ENCODE results near the gene EBLN2.

The EBLN2 gene

GRCh38 chr3:73061416-73061815, at the start of gene EBLN2:
EBLN2 (plus strand) TSS chr3:73061659; CDS start chr3:73062082, 423 bp downstream.
- no peak for DNase-seq (ENCODE audit: low read depth in 2 of 2, low spot score in 1 of 2)

GRCh38 chr3:73018298-73018697, 43.2 kb upstream of the EBLN2 start:
- DNase-seq (ENCODE audit: low read depth in 2 of 2, low spot score in 1 of 2): no peak

- no peak for DNase-seq (ENCODE audit: low read depth in 2 of 2, low spot score in 1 of 2)
Measured at GRCh38 chr3:73018790-73019441, 42.5 kb upstream of the EBLN2 start.

GRCh38 chr3:73021301-73021835, 40.1 kb upstream of the EBLN2 start:
- DNase-seq (ENCODE audit: low read depth in 2 of 2, low spot score in 1 of 2): no peak

GRCh38 chr3:73024836-73025235, 36.6 kb upstream of the EBLN2 start:
- DNase-seq (ENCODE audit: low read depth in 2 of 2, low spot score in 1 of 2): no peak

- DNase-seq (ENCODE audit: low read depth in 2 of 2, low spot score in 1 of 2): no peak
Measured at GRCh38 chr3:73026111-73026759, 35.2 kb upstream of the EBLN2 start.

GRCh38 chr3:73026760-73027113, 34.7 kb upstream of the EBLN2 start:
- DNase-seq (ENCODE audit: low read depth in 2 of 2, low spot score in 1 of 2): no peak

GRCh38 chr3:73028803-73029202, 32.7 kb upstream of the EBLN2 start:
- no peak for DNase-seq (ENCODE audit: low read depth in 2 of 2, low spot score in 1 of 2)

- DNase-seq (ENCODE audit: low read depth in 2 of 2, low spot score in 1 of 2): no peak
Measured at GRCh38 chr3:73029321-73029796, 32.1 kb upstream of the EBLN2 start.

GRCh38 chr3:73030073-73030597, 31.3 kb upstream of the EBLN2 start:
- no peak for DNase-seq (ENCODE audit: low read depth in 2 of 2, low spot score in 1 of 2)

GRCh38 chr3:73031573-73032103, 29.8 kb upstream of the EBLN2 start:
- DNase-seq (ENCODE audit: low read depth in 2 of 2, low spot score in 1 of 2): no peak

GRCh38 chr3:73036694-73037591, 24.5 kb upstream of the EBLN2 start:
- no peak for DNase-seq (ENCODE audit: low read depth in 2 of 2, low spot score in 1 of 2)

GRCh38 chr3:73041537-73041936, 19.9 kb upstream of the EBLN2 start:
- DNase-seq (ENCODE audit: low read depth in 2 of 2, low spot score in 1 of 2): no peak

- no peak for DNase-seq (ENCODE audit: low read depth in 2 of 2, low spot score in 1 of 2)
Measured at GRCh38 chr3:73043414-73043813, 18.0 kb upstream of the EBLN2 start.

- DNase-seq (ENCODE audit: low read depth in 2 of 2, low spot score in 1 of 2): no peak
Measured at GRCh38 chr3:73045391-73045790, 16.1 kb upstream of the EBLN2 start.

- no peak for DNase-seq (ENCODE audit: low read depth in 2 of 2, low spot score in 1 of 2)
Measured at GRCh38 chr3:73046195-73046594, 15.3 kb upstream of the EBLN2 start.

GRCh38 chr3:73049319-73049718, 12.1 kb upstream of the EBLN2 start:
- no peak for DNase-seq (ENCODE audit: low read depth in 2 of 2, low spot score in 1 of 2)

- DNase-seq (ENCODE audit: low read depth in 2 of 2, low spot score in 1 of 2): no peak
Measured at GRCh38 chr3:73052857-73053256, 8.6 kb upstream of the EBLN2 start.

- DNase-seq (ENCODE audit: low read depth in 2 of 2, low spot score in 1 of 2): no peak
Measured at GRCh38 chr3:73055583-73055982, 5.9 kb upstream of the EBLN2 start.

GRCh38 chr3:73056014-73056844, 5.2 kb upstream of the EBLN2 start:
- no peak for DNase-seq (ENCODE audit: low read depth in 2 of 2, low spot score in 1 of 2)
